IMR-90 (cell line): ENCODE data around the gene STAB1. TPM values are rescaled to one million over a fixed set of nuclear protein-coding genes. Genes with fewer than 3 reads are reported as not detected.

Experiments used
- ATAC-seq: fragments of 200-7000 bp; cut with Tn5 transposase; 2 replicates; pipeline ENCODE4 v1.9.1; 2020; ENCODE audit warnings: low read depth, mild to moderate bottlenecking, moderate library complexity
- BruUV-seq: library from RNA; stranded (reverse); fragments of 400-500 nt; replicated peaks from 2 replicates; lab custom pipeline; 2021; lab: Mats Ljungman, UMichigan
- CTCF ChIA-PET: fragments of 300-600 bp; formaldehyde crosslinking; extraction: SDS; loops from one replicate; lab custom pipeline; 2021; ENCODE audit warnings: antibody characterized with exemption; lab: Yijun Ruan, JAX
- POLR2A ChIA-PET: fragments of 300-600 bp; sonication (Branson Sonifier 250); formaldehyde crosslinking; loops from one replicate; lab custom pipeline; 2022; ENCODE audit warnings: antibody characterized with exemption; ENCODE audit not compliant: unreplicated experiment; lab: Charles Lee
- DNase-seq: peaks from one replicate; pipeline ENCODE4 v3.0.0; 2013
- H2AFZ ChIP-seq: replicated peaks from 2 replicates; pipeline ENCODE3; 2013; ENCODE audit warnings: low read length, mild to moderate bottlenecking; ENCODE audit not compliant: poor library complexity
- H2AK5ac ChIP-seq: 2 replicates; pipeline ENCODE4 v1.6.1; 2013; ENCODE audit warnings: low read depth, low read length, inconsistent platforms
- H2AK9ac ChIP-seq: replicated peaks from 2 replicates; pipeline ENCODE3; 2013; ENCODE audit warnings: mild to moderate bottlenecking, low read depth, low read length, moderate library complexity; ENCODE audit not compliant: poor library complexity
- H2BK120ac ChIP-seq: 2 replicates; pipeline ENCODE4 v1.6.1; 2013; ENCODE audit warnings: low read depth, low read length, inconsistent platforms
- H2BK15ac ChIP-seq: 3 replicates; pipeline ENCODE4 v1.6.1; 2013; ENCODE audit warnings: low read depth, low read length, inconsistent platforms
- H2BK20ac ChIP-seq: 2 replicates; pipeline ENCODE4 v1.6.1; 2013; ENCODE audit warnings: low read depth, mild to moderate bottlenecking, inconsistent platforms, low read length, moderate library complexity
- H2BK5ac ChIP-seq: 2 replicates; pipeline ENCODE4 v1.6.1; 2013; ENCODE audit warnings: mild to moderate bottlenecking, low read depth, low read length, inconsistent platforms; ENCODE audit not compliant: poor library complexity, severe bottlenecking
- H3K14ac ChIP-seq: replicated peaks from 2 replicates; pipeline ENCODE4 v1.6.1; 2013; ENCODE audit warnings: low read depth, low read length, inconsistent platforms
- H3K18ac ChIP-seq: 2 replicates; pipeline ENCODE4 v1.6.1; 2013; ENCODE audit warnings: low read depth, low read length, control low read depth
- H3K23ac ChIP-seq: 2 replicates; pipeline ENCODE4 v1.6.1; 2013; ENCODE audit warnings: low read depth, low read length, inconsistent platforms
- H3K27ac ChIP-seq: 2 replicates; pipeline ENCODE4 v1.5.1; 2013; ENCODE audit warnings: mild to moderate bottlenecking, control low read depth, low read length; ENCODE audit not compliant: insufficient read depth
- H3K27me3 ChIP-seq: 2 replicates; pipeline ENCODE4 v1.6.1; 2013; ENCODE audit warnings: low read length; ENCODE audit not compliant: control insufficient read depth, insufficient read depth
- H3K36me3 ChIP-seq: 2 replicates; pipeline ENCODE4 v1.6.1; 2013; ENCODE audit warnings: low read length, mixed read lengths; ENCODE audit not compliant: control insufficient read depth, insufficient read depth
- H3K4ac ChIP-seq: 2 replicates; pipeline ENCODE4 v1.6.1; 2013; ENCODE audit warnings: low read depth, low read length, inconsistent platforms
- H3K4me1 ChIP-seq: 2 replicates; pipeline ENCODE4 v1.6.1; 2013; ENCODE audit warnings: low read length, mixed read lengths; ENCODE audit not compliant: control insufficient read depth, insufficient read depth
- H3K4me2 ChIP-seq: 2 replicates; pipeline ENCODE4 v1.6.1; 2013; ENCODE audit warnings: low read depth, mild to moderate bottlenecking, control low read depth, low read length, moderate library complexity
- H3K4me3 ChIP-seq: 2 replicates; pipeline ENCODE4 v1.5.1; 2013; ENCODE audit warnings: low read depth, mild to moderate bottlenecking, control low read depth, low read length, moderate library complexity; ENCODE audit not compliant: insufficient read depth
- H3K56ac ChIP-seq: 2 replicates; pipeline ENCODE4 v1.6.1; 2013; ENCODE audit warnings: low read length, inconsistent platforms; ENCODE audit not compliant: insufficient read depth; ENCODE audit errors: extremely low read depth
- H3K79me1 ChIP-seq, 2 experiments: 2 replicates each; pipeline ENCODE4 v1.6.1; 2013; ENCODE audit warnings: low read length in 2 of 2, inconsistent platforms in 1 of 2, low read depth in 1 of 2
- H3K9ac ChIP-seq: 2 replicates; pipeline ENCODE4 v1.6.1; 2013; ENCODE audit warnings: low read depth, low read length, control low read depth
- H3K9me1 ChIP-seq: 2 replicates; pipeline ENCODE4 v1.6.1; 2013; ENCODE audit warnings: low read length, inconsistent platforms; ENCODE audit not compliant: insufficient read depth
- H3K9me3 ChIP-seq: 2 replicates; pipeline ENCODE4 v1.6.1; 2013; ENCODE audit warnings: low read length; ENCODE audit not compliant: control insufficient read depth, insufficient read depth
- H4K20me1 ChIP-seq: 2 replicates; pipeline ENCODE4 v1.6.1; 2013; ENCODE audit warnings: low read length, inconsistent platforms; ENCODE audit not compliant: insufficient read depth
- H4K5ac ChIP-seq: 2 replicates; pipeline ENCODE4 v1.6.1; 2013; ENCODE audit warnings: mild to moderate bottlenecking, low read depth, low read length, control low read depth
- H4K8ac ChIP-seq, 2 experiments: 2 replicates each; pipeline ENCODE4 v1.6.1; 2013; ENCODE audit warnings: low read depth in 2 of 2, low read length in 2 of 2, control low read depth in 1 of 2, inconsistent platforms in 1 of 2
- H4K91ac ChIP-seq: 2 replicates; pipeline ENCODE4 v1.6.1; 2013; ENCODE audit warnings: low read depth, low read length, inconsistent platforms; ENCODE audit not compliant: insufficient read depth
- BHLHE40 ChIP-seq: fragments of 150-350 bp; IDR thresholded peaks from 2 replicates; pipeline ENCODE4 v1.6.1; 2016; ENCODE audit warnings: mild to moderate bottlenecking, low read depth, low read length
- CEBPB ChIP-seq: IDR thresholded peaks from 2 replicates; pipeline ENCODE4 v1.6.1; 2012; ENCODE audit warnings: low read depth, low read length, improper control_type of control experiment
- CHD1 ChIP-seq: IDR thresholded peaks from 2 replicates; pipeline ENCODE4 v1.6.1; 2012; ENCODE audit warnings: low read depth, low read length, improper control_type of control experiment
- FOS ChIP-seq: fragments of 150-350 bp; IDR thresholded peaks from 2 replicates; pipeline ENCODE4 v1.6.1; 2016; ENCODE audit warnings: low read depth, low read length
- MAFK ChIP-seq: IDR thresholded peaks from 2 replicates; pipeline ENCODE4 v1.6.1; 2012; ENCODE audit warnings: low read depth, low read length, improper control_type of control experiment
- MXI1 ChIP-seq: IDR thresholded peaks from 2 replicates; pipeline ENCODE4 v1.6.1; 2012; ENCODE audit warnings: low read depth, mild to moderate bottlenecking, low read length, moderate library complexity, borderline replicate concordance
- NFE2L2 ChIP-seq: fragments of 150-350 bp; IDR thresholded peaks from 2 replicates; pipeline ENCODE4 v1.6.1; 2016; ENCODE audit warnings: low read depth, mild to moderate bottlenecking, low read length
- POLR2A ChIP-seq: IDR thresholded peaks from 2 replicates; pipeline ENCODE4 v1.6.1; 2012; ENCODE audit warnings: mild to moderate bottlenecking, low read depth, low read length
- RAD21 ChIP-seq: IDR thresholded peaks from 2 replicates; pipeline ENCODE4 v1.6.1; 2012; ENCODE audit warnings: low read length, improper control_type of control experiment
- RCOR1 ChIP-seq: IDR thresholded peaks from 2 replicates; pipeline ENCODE4 v1.6.1; 2012; ENCODE audit warnings: mild to moderate bottlenecking, low read length, improper control_type of control experiment; ENCODE audit not compliant: insufficient replicate concordance
- RFX5 ChIP-seq: IDR thresholded peaks from 2 replicates; pipeline ENCODE4 v1.8.0; 2012; ENCODE audit warnings: low read depth, mild to moderate bottlenecking, low read length, moderate library complexity
- SMC3 ChIP-seq: fragments of 150-350 bp; IDR thresholded peaks from 2 replicates; pipeline ENCODE4 v1.6.1; 2016; ENCODE audit warnings: low read depth, mild to moderate bottlenecking, antibody characterized with exemption, low read length, moderate library complexity
- WGBS, 2 experiments: methylation state at CpG; one replicate each; pipeline versions ENCODE4 v1.1.5 to v1.1.7; 2013; ENCODE audit warnings: missing lambda C conversion rate in 2 of 2; ENCODE audit not compliant: insufficient read length in 1 of 2; ENCODE audit errors: extremely low coverage in 2 of 2; 5-methylcytosine and 5-hydroxymethylcytosine counted together
- dilution Hi-C: fragments of 300-500 bp; cut with HindIII; formaldehyde crosslinking; loops from one replicate; pipeline ENCODE4 v1.14.3; 2018; ENCODE audit warnings: low sequenced_read_pairs; ENCODE audit not compliant: unreplicated experiment
- in situ Hi-C: fragments of 300-500 bp; cut with MboI; formaldehyde crosslinking; loops from 3 replicates; pipeline ENCODE4 v1.14.3; 2019; ENCODE audit warnings: low sequenced_read_pairs, inconsistent platforms, mixed read lengths
- intact Hi-C: fragments of 100-400 bp; cut with micrococcal nuclease; formaldehyde crosslinking; loops from 2 replicates; pipeline ENCODE4 v1.10.0; 2022
- polyA plus RNA-seq, 3 experiments: library from polyadenylated mRNA; depleted of rRNA; stranded (reverse); fragments of >200 nt; gene quantifications; 2 replicates each; pipeline ENCODE4 v1.2.3, GENCODE V29; 2012; ENCODE audit warnings: low replicate concordance in 1 of 3
- total RNA-seq: library from RNA; depleted of rRNA; stranded (reverse); fragments of >200 nt; gene quantifications from 2 replicates; pipeline ENCODE4 v1.2.3, GENCODE V29; 2012
- TF ChIP-seq, protein P1 (sequence below): fragments of 150-350 bp; IDR thresholded peaks from 2 replicates; pipeline ENCODE4 v1.6.1; 2017; ENCODE audit warnings: mild to moderate bottlenecking, antibody characterized with exemption, low read length, low read depth
- TF ChIP-seq, protein P2 (sequence below): fragments of 150-350 bp; IDR thresholded peaks from 2 replicates; pipeline ENCODE4 v1.6.1; 2016; ENCODE audit warnings: low read depth, mild to moderate bottlenecking, low read length, moderate library complexity, borderline replicate concordance
- TF ChIP-seq, protein P3 (sequence below): conservative IDR thresholded peaks from 2 replicates; pipeline ENCODE4 v1.5.1; 2012; ENCODE audit warnings: mild to moderate bottlenecking, low read depth, low read length, improper control_type of control experiment

Gene STAB1
- total and polyA plus RNA-seq, 2 of the 4 experiments (the other 2 are of a cell fraction): not detected

DNA sequence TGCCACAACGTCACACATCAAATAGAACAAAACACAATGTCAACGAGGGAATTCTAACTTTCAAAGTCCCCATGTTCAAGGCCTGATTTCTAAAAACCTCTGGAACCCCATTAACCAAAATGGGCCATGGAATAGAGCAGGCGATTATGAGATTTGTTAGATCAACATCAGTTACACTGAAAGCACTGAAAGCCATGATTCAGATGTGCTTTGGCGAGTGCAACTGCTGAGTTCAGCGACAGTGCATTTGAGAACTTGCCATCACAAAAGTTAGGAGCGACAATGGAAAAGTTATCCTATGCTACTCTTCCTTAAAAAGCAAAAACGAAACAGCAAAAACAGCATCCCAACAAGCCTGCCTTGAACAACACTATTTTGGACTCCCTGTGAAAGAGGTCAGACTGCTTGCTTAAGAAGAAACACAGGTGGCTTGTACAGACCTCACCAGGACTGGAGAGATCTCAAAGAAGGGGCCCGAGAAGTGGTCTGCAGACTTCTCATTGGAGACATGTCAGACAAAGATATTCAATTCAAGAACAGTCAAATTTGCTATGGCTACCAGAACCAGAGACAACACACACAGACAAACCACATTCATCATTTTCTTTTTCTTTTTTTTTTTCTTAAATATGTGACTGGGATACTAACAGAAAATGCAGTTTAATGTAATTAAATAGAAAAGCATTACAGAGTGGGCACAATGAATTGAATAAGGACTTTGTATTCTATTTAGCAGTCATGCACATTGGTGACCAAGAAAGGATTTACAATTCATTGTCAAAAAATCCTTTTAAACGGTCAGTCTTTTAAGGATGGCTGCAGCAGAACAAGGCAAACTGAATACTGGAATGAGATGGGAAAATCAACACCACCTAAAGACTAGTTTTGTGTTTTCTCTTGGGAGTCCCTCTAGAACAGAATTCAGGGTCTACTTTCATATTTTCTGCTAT lies 62.1 kb downstream of the STAB1 start:
- WGBS, 2 experiments: 100% methylated on average over 2 of the region's 9 CpGs; no CpG with 5 or more reads in 1 of the 2 experiments
- H3K4me3 ChIP-seq: no peak overlapping the region
- no peak overlapping the region for H2BK120ac ChIP-seq
- TF ChIP-seq POLR2A: no peak
- TF ChIP-seq, protein P1, sequence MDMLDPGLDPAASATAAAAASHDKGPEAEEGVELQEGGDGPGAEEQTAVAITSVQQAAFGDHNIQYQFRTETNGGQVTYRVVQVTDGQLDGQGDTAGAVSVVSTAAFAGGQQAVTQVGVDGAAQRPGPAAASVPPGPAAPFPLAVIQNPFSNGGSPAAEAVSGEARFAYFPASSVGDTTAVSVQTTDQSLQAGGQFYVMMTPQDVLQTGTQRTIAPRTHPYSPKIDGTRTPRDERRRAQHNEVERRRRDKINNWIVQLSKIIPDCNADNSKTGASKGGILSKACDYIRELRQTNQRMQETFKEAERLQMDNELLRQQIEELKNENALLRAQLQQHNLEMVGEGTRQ: no peak
- TF ChIP-seq RAD21: no peak
- TF ChIP-seq, protein P2, sequence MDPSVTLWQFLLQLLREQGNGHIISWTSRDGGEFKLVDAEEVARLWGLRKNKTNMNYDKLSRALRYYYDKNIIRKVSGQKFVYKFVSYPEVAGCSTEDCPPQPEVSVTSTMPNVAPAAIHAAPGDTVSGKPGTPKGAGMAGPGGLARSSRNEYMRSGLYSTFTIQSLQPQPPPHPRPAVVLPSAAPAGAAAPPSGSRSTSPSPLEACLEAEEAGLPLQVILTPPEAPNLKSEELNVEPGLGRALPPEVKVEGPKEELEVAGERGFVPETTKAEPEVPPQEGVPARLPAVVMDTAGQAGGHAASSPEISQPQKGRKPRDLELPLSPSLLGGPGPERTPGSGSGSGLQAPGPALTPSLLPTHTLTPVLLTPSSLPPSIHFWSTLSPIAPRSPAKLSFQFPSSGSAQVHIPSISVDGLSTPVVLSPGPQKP: no peak
- TF ChIP-seq FOS: no peak
- TF ChIP-seq RFX5: no peak
- no peak for TF ChIP-seq CHD1
- TF ChIP-seq SMC3: no peak
- no peak for TF ChIP-seq MAFK
- TF ChIP-seq, protein P3, sequence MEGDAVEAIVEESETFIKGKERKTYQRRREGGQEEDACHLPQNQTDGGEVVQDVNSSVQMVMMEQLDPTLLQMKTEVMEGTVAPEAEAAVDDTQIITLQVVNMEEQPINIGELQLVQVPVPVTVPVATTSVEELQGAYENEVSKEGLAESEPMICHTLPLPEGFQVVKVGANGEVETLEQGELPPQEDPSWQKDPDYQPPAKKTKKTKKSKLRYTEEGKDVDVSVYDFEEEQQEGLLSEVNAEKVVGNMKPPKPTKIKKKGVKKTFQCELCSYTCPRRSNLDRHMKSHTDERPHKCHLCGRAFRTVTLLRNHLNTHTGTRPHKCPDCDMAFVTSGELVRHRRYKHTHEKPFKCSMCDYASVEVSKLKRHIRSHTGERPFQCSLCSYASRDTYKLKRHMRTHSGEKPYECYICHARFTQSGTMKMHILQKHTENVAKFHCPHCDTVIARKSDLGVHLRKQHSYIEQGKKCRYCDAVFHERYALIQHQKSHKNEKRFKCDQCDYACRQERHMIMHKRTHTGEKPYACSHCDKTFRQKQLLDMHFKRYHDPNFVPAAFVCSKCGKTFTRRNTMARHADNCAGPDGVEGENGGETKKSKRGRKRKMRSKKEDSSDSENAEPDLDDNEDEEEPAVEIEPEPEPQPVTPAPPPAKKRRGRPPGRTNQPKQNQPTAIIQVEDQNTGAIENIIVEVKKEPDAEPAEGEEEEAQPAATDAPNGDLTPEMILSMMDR: no peak
- no peak for TF ChIP-seq NFE2L2
- no peak for TF ChIP-seq MXI1
- no peak for TF ChIP-seq RCOR1
- TF ChIP-seq CEBPB: no peak
- no peak for TF ChIP-seq BHLHE40
- peaks cover 40% of the 10 kb centered on the region for H3K36me3 ChIP-seq
- peaks cover 4% of the 10 kb centered on the region for H3K4me1 ChIP-seq
- no peak overlapping the region for H2BK15ac ChIP-seq
- no peaks in the 10 kb centered on the region for H3K9me3 ChIP-seq
- in situ Hi-C loops: no loop called here
- H3K4ac ChIP-seq: no peak overlapping the region
- ChIA-PET CTCF (no interaction called here), POLR2A (no interaction called here)
- no peak overlapping the region for H2AFZ ChIP-seq
- peaks cover 30 to 46% of the 10 kb centered on the region in 2 experiments for H3K79me1 ChIP-seq
- H2BK5ac ChIP-seq: no peak overlapping the region
- no peak overlapping the region for H3K27ac ChIP-seq
- no peak overlapping the region for H3K56ac ChIP-seq
- H3K18ac ChIP-seq: no peak overlapping the region
- no peak overlapping the region for H3K14ac ChIP-seq
- H4K5ac ChIP-seq: no peak overlapping the region
- H2AK5ac ChIP-seq: no peak overlapping the region
- intact Hi-C loops: no loop called here
- H4K8ac ChIP-seq: no peak overlapping the region
- no peak overlapping the region for H3K4me2 ChIP-seq
- DNase-seq (no peak), ATAC-seq (no peak)
- no peak overlapping the region for H3K23ac ChIP-seq
- no TSS peak for BruUV-seq
- H4K20me1 ChIP-seq: peaks cover 3% of the 10 kb centered on the region; the same call in 1 of the 2 replicates
- H4K91ac ChIP-seq: no peak overlapping the region
- no peak overlapping the region for H2AK9ac ChIP-seq
- H3K27me3 ChIP-seq: no peaks in the 10 kb centered on the region
- no peak overlapping the region for H2BK20ac ChIP-seq
- peaks cover 17% of the 10 kb centered on the region for H3K9me1 ChIP-seq
- dilution Hi-C loops: no loop called here
- no peak overlapping the region for H3K9ac ChIP-seq
